Epidermal melanocyte (primary cell): ENCODE measurements around the gene CDK5RAP2.

Experiments used
- DNase-seq: peaks from one replicate; pipeline ENCODE4 v3.0.0; 2011; ENCODE audit warnings: low spot score; ENCODE audit not compliant: insufficient read length

The CDK5RAP2 gene

GRCh38 chr9:120403543-120403856, 176.5 kb downstream of the CDK5RAP2 start:
- no peak for DNase-seq

GRCh38 chr9:120402741-120403542, 177.0 kb downstream of the CDK5RAP2 start:
- DNase-seq, result peak; percentile 37

- no peak for DNase-seq
These were observed 180.0 kb downstream of the CDK5RAP2 start for GRCh38 chr9:120399940-120400339.

- DNase-seq, result no peak
These were observed 181.7 kb downstream of the CDK5RAP2 start for GRCh38 chr9:120398286-120398685.

GRCh38 chr9:120397453-120397852, 182.5 kb downstream of the CDK5RAP2 start:
- DNase-seq, result no peak

- no peak for DNase-seq
These were observed 183.0 kb downstream of the CDK5RAP2 start for GRCh38 chr9:120396931-120397330.

- no peak for DNase-seq
These were observed 183.5 kb downstream of the CDK5RAP2 start for GRCh38 chr9:120396418-120396817.

- DNase-seq, result no peak
These were observed 184.6 kb downstream of the CDK5RAP2 start for GRCh38 chr9:120395376-120395775.

GRCh38 chr9:120394058-120394669, 185.8 kb downstream of the CDK5RAP2 start:
- peak; percentile 33 for DNase-seq

- DNase-seq, result no peak
These were observed 186.4 kb downstream of the CDK5RAP2 start for GRCh38 chr9:120393386-120394057.

- DNase-seq, result no peak
These were observed 187.3 kb downstream of the CDK5RAP2 start for GRCh38 chr9:120392711-120393110.

GRCh38 chr9:120392245-120392644, 187.7 kb downstream of the CDK5RAP2 start:
- no peak for DNase-seq

GRCh38 chr9:120391691-120392090, 188.3 kb downstream of the CDK5RAP2 start:
- no peak for DNase-seq

GRCh38 chr9:120390637-120391190, 189.3 kb downstream of the CDK5RAP2 start:
- no peak for DNase-seq

GRCh38 chr9:120389867-120390266, 190.1 kb downstream of the CDK5RAP2 start:
- DNase-seq, result no peak

GRCh38 chr9:120389300-120389699, 190.7 kb downstream of the CDK5RAP2 start:
- DNase-seq, result no peak

- DNase-seq, result no peak
These were observed 191.7 kb downstream of the CDK5RAP2 start for GRCh38 chr9:120388003-120388855.

- DNase-seq, result no peak
These were observed 192.5 kb downstream of the CDK5RAP2 start for GRCh38 chr9:120387257-120388002.

GRCh38 chr9:120386390-120387131, 193.4 kb downstream of the CDK5RAP2 start:
- no peak for DNase-seq
